GM19025 (cell line): ENCODE data around the gene TP53INP2.
"Not testable (repeated sequence)": the region's sequence is repeated elsewhere in the genome, so short reads cannot be mapped to it uniquely, and the experiment has no call there.

Source experiments
- ATAC-seq: cut with Tn5 transposase; IDR thresholded peaks from one replicate; pipeline ENCODE4 v1.9.1; 2021; ENCODE audit warnings: mild to moderate bottlenecking, low read depth, moderate library complexity; ENCODE audit not compliant: unreplicated experiment

TP53INP2 gene

DNA sequence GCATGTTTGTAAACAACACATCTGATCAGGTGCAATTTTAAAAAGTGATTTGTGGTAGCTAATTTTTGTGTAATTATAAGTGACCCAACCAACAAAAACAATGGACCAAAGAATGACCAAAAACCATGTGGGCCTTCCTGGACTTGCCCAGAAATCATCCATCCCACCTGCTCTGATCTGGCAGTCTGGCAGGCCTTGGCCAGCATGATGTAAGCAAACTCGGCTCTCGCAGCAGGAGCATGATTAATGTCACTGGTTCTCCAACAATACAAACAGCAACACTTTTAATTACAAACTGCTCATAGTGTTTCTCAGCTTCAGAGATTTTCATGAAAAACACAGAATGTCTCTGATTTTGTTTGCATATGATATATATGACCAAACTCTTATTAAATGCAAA, 16.1 kb downstream of the TP53INP2 start:
- no peak for ATAC-seq

DNA sequence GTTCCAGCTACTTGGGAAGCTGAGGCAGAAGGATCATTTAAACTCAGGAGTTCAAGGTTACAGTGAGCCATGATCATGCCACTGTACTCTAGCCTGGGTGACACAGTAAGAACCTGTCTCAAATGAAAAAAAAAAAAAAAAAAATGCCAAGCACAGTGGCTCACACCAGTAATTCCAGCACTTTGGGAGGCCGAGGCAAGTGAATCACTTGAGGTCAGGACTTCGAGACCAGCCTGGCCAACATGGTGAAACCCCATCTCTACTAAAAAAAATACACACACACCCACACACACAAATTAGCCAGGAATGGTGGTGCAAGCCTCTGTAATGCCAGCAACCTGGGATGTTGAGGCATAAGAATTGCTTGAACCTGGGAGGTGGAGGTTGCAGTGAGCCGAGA, 18.4 kb downstream of the TP53INP2 start:
- not testable (repeated sequence) for ATAC-seq

DNA sequence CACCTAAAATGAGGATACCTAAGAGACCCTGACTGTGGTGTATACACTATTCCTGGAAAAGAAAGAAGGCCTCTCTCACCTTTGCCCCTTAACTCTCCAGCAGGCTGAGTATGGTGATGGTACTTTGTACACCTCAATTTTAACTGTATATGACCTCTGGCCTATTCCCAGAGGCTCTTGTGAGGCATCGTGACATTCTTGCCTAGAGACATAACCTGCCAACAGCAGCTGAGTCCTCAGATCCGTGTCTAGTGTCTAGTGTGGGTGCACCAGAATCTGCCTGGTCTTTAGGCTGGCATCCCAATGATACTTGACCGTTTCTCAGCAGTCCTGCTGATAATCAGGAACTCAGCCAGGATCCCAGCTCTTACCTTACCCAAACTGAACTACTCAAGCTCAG, 20.0 kb downstream of the TP53INP2 start:
- no peak for ATAC-seq

DNA sequence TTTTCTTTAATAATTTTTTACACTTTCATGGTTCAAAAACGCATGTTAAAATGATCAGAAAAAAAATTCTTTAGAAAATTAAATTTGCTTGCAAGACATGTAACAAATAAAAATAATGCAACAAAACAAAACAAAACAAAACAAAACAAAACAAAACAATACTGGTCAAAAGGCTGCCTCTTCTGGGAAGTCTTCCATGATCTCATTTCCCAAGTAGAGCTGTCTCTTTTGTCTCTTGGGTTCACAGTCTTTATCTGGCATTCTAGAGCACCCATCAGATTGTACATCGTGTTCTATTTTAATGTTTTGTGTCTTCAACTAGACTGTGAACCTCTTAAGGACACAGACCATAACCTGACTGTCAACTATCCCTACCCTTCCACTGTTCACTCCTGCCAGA, 25.3 kb downstream of the TP53INP2 start:
- ATAC-seq = no peak

DNA sequence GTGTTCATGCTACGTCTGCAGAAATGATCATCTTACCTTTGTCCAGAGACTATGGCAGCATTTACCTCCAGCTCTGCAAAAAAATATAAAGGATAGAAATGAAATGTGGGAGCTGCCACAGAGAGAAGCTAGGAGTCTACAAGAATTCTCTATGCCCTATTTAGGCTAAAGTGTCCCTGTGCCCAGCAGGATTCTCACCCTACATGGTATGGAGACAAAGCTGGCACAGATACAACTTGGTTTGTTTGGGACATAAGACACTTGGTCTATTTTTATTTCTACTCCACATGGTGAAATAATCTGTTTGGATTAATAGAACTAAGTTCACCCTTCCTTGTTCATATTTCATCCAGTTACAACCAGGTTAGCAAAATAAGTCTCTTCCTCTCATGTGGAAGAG, 28.4 kb downstream of the TP53INP2 start:
- ATAC-seq = no peak

DNA sequence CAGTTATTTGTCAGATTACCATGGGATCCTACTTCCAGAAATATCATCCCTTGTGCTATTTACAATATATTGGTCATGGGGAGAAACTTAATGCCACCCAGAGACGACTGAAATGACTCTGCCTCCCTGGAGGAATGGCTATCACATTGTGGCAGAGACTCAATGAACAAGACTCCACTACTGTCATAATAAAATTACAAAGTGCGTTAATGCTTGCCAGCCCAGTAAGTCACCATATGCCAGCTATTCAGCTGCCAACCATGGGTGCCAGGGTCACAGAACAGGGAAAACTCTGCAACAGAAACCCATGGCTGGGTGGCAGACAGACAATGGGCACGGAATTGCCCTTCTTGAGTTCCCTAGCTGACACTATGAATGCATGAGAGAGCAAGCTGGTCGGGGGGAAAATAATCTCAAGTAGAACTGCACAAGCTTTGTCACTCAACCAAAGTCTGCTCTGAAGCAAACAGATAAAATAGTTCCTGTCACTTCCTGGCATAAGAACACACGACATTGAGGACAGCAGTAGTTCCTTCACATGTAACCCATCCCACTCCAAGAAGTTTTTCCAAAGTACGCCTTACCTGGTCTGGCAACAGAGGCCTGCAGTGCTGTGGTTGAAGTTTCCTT, 32.1 kb downstream of the TP53INP2 start:
- no peak for ATAC-seq

DNA sequence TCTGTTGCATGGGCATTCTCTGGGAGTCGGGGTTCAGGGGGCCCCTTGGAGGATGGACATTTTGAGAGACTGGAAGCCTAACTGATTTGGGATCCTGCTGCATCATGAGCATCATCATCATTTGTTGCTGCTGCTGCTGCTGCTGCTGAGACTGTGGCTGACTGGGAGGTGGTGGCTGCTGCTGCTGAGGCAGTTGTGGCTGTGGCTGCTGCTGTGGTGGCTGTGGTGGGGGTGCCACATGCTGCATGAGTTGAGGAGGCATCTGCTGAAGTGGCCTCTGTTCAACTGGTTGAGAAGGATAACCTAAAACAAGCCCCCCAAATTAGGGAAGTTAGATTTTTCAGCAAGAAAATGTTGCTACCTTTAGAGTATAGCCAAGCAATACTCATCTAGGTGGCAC, 38.9 kb downstream of the TP53INP2 start:
- ATAC-seq = no peak

DNA sequence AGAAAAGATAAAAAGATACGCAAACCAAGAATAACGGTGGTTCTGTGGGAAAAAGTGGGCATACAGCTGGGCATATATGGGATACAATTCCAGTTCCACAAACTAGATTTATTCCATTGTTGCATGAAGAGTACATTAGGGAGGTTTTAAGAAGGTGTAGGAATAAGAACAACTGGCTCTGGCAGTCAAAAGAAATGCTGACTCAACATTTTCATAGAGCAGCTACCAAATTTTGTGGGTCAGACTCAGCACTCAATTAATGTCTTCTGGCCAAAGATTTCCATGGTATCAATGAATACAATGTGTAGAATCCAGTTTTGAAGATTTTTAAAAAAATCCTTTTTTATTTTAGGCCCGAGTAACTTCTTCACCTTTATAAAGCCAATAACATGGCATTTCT, 40.2 kb downstream of the TP53INP2 start:
- ATAC-seq = no peak

DNA sequence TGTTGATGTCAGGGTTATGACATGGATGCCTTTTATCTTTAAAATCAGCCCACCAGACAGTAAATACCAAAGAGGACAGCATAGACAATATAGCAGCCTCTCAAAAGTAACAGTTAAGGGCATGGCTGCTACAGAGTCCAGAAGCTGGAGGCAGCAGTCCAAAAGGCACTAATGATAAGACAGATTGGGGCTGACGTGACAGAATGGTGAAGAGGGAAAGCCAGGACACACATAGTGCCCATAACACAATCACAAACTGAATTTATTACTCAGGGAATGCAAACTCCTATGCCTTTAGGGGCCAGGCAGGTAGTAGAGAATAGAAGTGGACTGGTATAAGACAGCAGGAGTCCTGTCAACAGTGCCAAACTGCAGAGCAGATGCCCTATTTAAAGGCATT, 40.7 kb downstream of the TP53INP2 start:
- no peak for ATAC-seq

DNA sequence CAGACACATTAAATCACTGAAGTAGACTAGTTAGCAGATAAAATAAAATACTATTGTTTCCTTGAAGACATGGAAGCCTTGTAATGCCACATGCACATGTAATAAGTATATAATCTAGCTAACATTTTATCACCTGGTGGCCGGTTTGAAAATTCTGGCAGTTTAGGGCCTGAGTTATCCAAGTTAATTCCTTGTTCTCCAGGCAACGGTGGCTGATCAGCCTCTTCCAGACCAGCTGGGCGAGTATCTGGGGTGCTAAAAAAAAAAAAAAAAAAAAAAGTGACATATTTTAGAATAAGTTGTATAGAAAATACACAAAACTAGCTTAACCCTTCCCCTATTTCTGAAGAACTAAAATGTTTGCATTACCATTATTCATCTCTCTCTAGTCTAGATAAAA, 42.5 kb downstream of the TP53INP2 start:
- ATAC-seq = no peak

DNA sequence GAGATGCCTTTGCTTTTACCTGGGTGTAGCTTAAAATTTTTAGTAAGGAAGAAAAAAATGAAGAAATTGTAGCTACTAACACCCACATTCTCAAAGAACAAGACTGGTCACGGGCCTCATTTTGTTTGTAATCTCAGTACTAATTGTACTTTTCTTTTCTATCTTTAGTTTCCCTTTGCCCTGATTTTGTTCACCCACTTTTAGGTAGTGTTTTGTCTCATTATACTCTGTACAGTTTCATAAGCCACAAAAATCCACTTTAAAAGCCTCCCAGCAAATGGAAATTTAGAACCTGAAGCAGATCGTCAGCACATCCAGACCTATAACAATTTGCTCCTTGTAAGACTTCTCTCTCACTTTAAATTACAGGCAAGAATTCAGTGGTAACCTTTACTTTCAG, 43.3 kb downstream of the TP53INP2 start:
- ATAC-seq = no peak

DNA sequence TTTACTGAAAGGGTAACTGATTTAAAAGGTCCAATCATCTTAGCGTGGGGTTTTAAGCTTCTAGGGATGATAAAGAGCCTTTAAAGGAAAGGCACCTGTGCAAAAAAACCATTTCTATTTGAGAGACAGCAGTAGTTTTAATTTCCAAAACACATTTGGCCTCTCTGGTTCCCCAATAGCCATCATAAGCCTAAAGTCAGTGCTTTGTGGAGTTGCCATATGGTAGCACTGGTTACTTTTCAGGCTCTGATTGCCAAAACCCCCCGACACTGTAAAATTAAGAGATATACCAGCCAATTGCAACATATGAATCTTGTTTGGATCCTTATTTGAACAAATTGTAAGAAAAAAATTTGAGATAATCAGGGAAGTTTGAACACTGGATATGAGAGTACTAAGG, 44.6 kb downstream of the TP53INP2 start:
- ATAC-seq = no peak

DNA sequence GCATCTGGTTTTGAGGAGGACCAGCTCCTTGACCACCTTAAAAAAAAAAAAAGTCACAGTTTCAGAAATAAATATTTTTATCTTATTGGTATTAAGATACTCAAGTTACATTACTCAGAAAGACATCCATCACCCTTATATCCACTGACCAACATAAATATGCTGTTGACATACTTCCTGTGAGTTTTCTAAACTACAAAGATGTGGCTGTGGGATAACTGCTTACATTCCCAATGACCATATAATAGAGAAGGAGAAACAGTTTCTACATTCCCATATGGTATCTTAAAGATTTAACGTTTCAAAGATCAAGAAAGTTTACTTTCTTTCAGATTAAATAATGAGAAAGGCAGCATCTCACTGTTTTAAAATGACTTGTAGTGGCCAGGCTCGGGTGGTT, 46.3 kb downstream of the TP53INP2 start:
- no peak for ATAC-seq

DNA sequence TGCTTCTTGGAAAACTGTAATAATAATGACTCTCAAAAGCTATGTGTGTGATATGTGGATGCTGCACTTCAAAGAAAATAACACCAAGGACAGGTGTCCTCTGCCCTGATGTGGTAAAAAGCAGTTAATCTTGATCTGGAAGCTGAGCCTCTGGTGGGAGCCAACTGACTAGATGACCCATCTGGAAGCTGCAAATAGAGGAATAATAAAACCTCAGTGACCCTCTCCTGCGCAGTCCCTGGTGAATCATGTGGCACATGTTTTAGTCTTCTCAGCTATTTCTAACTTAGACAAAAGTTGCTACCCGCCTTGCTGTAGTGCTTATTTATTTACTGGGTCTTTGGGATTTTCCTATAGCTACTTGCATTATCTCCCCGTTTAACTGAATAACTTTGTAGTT, 47.3 kb downstream of the TP53INP2 start:
- ATAC-seq = no peak

DNA sequence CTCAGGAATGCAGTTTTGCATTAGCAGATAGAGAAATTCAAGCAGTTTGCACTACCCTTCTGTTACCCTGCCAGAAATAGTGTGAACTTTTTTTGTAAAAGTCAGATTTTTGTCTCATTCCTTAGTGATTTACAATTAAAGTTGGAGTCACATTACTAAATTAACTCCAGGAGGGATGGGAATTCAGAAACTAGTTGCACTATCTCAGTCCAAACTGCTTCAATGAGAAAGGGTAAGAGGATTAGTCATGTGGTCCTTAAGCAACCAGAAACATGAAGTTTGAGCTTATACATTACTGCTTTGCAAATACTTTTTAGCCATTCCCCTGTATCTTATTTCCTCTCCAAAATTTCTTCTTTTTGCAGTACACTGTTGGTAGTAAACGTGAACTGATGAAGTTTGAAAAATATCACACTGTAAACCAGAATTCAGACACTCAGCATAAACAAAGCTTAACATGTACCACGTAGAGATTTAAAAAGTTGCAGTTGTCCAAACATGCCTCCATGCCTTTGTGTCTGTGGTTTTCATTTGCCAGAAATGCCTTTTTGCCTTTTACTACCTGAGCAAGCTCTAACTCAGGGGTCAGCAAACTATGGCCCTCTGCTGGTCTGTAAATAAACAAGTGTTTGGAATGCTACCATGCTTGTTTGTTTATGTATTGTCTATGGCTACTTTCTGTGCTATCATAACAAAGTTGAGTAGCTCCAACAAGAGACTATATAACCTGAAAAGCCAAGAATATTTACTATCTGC, 49.7 kb downstream of the TP53INP2 start:
- ATAC-seq = no peak

DNA sequence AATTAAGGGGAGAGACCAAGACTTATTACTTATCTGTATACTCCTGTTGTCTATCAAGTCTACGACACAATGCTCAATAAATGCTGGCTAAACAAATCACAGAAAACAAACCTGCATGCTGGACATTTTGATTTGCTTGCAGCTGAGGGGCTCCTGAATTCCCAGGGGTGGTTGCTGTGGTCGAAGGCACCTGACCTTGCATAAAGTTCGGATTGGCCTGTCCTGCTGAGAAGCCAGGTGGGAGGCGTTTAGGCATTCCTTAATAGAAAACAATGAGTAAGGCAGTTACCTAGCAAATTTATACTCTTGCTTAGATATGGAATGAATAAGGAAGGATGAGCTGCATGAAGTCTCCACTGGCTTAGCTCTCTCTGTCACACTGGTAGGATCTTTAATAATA, 50.5 kb downstream of the TP53INP2 start:
- ATAC-seq = no peak

DNA sequence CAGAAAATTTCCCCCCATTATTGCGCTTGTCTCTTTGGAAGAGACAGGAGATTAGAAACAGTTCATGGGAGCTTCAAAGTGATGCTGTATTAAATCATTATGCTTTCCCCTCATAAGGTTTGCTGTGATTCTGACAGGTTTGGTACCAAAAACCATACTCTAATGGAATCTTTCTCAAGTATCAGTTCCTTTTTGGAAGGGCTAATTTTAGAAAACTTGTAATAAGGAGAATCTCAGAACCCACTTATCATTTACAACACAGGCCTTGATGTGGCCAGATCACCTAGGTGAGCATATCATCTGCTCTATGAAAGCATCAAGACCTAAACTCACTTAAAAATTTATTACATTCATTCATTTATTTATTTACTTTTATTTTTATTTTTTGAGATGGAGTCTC, 51.2 kb downstream of the TP53INP2 start:
- no peak for ATAC-seq

DNA sequence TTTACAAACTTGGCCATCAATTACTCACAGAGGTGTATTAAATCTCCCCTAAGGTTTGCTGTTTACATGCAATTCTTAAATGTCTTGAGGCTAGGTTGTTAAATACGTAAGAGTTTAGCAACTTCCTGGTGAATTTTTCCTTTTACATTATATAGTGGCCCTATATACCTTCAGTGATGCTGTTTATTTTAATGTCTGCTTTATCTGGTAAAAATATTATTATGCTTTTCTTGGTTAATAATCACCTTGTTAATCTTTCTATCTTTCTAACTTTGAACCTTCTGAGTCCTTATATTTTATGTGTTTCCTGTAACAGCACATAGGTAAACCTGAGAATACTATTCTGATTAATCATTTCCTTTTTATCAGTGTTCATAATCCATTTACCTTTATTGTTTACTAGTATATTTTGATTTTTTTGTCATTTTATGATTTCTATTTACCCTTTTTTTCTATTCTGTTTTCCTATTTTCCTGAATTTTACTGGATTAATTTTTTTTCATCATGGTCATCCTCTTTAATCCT, 57.9 kb downstream of the TP53INP2 start:
- no peak for ATAC-seq
